IPS-20b (cell line): ENCODE measurements around the gene KCNMA1.

Experiments used
- H3K27ac ChIP-seq: one replicate; pipeline ENCODE4 v1.5.1; 2013; ENCODE audit warnings: low read length
- H3K27me3 ChIP-seq: 2 replicates; pipeline ENCODE4 v1.6.1; 2013; ENCODE audit warnings: mild to moderate bottlenecking, low read length, inconsistent platforms; ENCODE audit not compliant: insufficient read depth
- H3K36me3 ChIP-seq: 2 replicates; pipeline ENCODE4 v1.6.1; 2013; ENCODE audit warnings: low read depth, mild to moderate bottlenecking, inconsistent platforms, low read length, moderate library complexity; ENCODE audit not compliant: insufficient read depth
- H3K4me1 ChIP-seq: 2 replicates; pipeline ENCODE4 v1.6.1; 2013; ENCODE audit warnings: mild to moderate bottlenecking, control low read depth, inconsistent platforms, low read length, moderate library complexity; ENCODE audit not compliant: insufficient read depth
- H3K4me3 ChIP-seq: 2 replicates; pipeline ENCODE4 v1.5.1; 2013; ENCODE audit warnings: mild to moderate bottlenecking, low read length, inconsistent platforms
- H3K9ac ChIP-seq: 2 replicates; pipeline ENCODE4 v1.6.1; 2013; ENCODE audit warnings: low read depth, mild to moderate bottlenecking, inconsistent platforms, low read length, moderate library complexity
- H3K9me3 ChIP-seq: 2 replicates; pipeline ENCODE4 v1.6.1; 2013; ENCODE audit warnings: mild to moderate bottlenecking, low read depth, low read length, inconsistent platforms; ENCODE audit not compliant: insufficient read depth

Gene KCNMA1

DNA sequence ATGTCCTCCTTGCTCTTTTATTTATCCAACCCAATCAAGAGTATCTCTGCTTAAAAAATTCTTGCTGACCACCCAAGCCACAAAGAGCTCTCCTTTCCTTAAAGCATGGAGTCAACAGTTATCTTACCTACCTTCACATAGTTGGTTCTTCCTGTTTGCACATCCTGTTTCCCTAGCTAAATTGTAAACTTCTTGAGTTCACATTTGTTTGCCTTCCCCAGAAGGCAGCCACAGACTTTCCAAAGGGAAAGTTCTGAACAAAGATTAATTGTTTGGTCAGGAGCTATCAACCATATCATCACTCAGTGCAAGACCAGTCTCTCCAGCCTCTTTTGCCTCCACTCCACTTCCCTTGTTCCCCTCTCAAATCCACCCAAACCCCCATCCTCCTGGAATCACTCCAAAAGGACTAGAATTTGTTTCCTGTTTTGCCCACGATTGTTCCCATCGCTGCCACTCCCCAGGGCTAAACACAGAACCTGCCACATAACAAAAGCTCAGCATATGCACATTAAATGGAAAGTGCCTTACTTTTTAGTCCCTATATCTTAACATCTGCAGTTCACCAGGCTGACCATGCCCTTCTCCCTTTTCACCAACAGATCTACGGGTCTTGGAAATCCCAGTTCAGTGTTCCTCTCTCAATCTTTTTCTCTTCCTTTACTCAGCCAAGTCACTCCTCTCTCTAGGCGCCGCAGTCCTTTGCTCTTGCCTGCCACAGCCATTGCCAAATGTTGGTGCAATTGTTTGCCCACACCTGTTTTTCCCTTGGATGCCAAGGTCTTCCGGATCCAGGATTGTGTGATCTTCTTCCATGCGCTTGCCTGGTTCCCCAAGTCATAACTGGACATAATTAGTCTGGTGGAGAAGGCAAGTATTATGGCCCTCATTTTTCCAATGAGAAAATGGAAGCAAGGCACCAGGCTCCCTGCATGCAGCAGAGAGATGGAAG is 265.5 kb downstream of the KCNMA1 start:
- Histone ChIP-seq H3K36me3 (no peaks in the 10 kb centered on the region), H3K27ac (no peak overlapping the region), H3K9ac (no peak overlapping the region), H3K4me1 (no peaks in the 10 kb centered on the region), H3K4me3 (no peak overlapping the region), H3K9me3 (peaks cover 16% of the 10 kb centered on the region), H3K27me3 (no peaks in the 10 kb centered on the region)

DNA sequence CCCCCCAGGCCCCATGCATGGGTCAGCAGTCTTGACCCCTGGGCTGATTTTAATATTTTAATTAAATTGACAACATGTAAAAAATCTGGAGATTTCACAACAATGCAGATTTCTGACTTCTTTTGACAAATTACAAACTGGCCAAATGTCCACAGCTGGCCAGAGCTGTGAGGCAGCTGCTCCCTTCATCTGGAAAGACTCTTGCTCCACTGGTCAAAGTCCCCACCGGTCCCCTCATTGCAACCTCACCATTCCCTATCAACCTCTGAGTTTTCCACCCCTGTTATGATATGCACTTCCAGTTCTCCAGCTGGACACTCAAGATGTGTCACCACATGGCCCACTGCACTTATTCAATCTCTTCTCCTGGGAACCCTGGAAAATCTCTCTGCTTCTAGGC is 266.2 kb downstream of the KCNMA1 start:
- Histone ChIP-seq H3K9me3 (peaks cover 16% of the 10 kb centered on the region), H3K4me3 (no peak overlapping the region), H3K36me3 (no peaks in the 10 kb centered on the region), H3K27ac (no peak overlapping the region), H3K9ac (no peak overlapping the region), H3K27me3 (no peaks in the 10 kb centered on the region), H3K4me1 (no peaks in the 10 kb centered on the region)

DNA sequence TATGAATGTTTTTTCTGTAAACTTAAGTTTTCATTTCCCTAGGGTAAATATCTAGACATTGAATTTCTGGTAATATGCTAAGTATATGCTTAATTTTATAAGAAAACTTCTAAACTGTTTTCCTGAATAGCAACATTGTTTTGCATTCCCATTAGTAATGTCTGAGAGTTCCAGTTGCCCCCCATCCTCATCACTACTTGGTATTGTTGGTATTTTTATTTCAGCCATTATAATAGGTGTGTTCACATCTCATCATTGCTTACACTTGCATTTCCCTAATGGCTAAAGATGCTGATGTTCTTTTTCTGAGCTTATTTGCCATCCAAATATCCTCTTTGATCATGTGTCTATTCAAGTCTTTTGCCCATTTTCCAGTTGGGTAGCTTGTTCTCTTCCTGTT is 269.6 kb downstream of the KCNMA1 start:
- Histone ChIP-seq H3K9me3 (peaks cover 16% of the 10 kb centered on the region), H3K4me3 (no peak overlapping the region), H3K27ac (no peak overlapping the region), H3K36me3 (no peaks in the 10 kb centered on the region), H3K27me3 (no peaks in the 10 kb centered on the region), H3K4me1 (no peaks in the 10 kb centered on the region), H3K9ac (no peak overlapping the region)

DNA sequence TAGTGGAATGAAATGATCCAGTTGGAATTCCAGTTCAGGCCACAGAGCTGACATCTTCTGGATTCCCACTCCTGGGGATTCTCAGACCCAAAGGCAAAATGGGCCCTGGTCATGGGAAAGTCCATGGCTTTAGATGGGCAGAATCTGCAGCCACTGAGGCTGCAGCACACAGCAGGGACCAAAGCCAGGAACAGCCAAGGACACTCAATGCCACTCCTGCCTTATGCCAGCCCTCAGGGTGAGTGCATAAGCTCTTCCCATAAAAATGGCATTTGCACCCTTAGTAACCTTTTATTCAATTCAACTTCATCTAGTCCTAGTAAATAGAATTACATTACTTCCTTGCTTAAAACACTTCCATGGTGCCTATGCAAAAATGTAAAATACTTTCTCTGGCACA is 274.4 kb downstream of the KCNMA1 start:
- Histone ChIP-seq H3K4me1 (no peaks in the 10 kb centered on the region; the same call in 1 of the 2 replicates), H3K4me3 (no peak overlapping the region), H3K36me3 (no peaks in the 10 kb centered on the region), H3K9me3 (peaks cover 3% of the 10 kb centered on the region; the same call in 1 of the 2 replicates), H3K27me3 (no peaks in the 10 kb centered on the region), H3K9ac (no peak overlapping the region), H3K27ac (no peak overlapping the region)

DNA sequence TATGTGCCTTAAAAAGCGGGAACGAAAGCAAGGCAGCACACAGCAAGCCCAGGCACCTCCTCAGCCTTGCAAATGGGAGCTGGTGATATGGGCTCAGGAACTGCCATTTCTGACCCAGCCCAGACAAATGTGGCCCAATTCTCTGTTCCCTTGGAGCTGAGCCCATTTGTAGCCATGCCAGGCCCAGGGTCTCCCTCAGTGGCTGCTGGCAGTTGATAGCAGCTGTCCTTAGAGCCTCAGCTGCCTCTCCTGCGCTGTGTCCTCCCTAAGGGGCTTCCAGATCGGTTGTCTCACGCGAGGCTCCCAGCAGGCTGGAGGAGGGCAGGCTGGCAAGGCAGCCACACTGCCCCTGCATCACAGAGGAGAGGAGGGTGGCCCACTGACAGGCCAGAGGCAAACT is 275.8 kb downstream of the KCNMA1 start:
- Histone ChIP-seq H3K9ac (no peak overlapping the region), H3K4me1 (no peaks in the 10 kb centered on the region; the same call in 1 of the 2 replicates), H3K9me3 (no peaks in the 10 kb centered on the region), H3K4me3 (no peak overlapping the region), H3K36me3 (no peaks in the 10 kb centered on the region), H3K27ac (no peak overlapping the region), H3K27me3 (no peaks in the 10 kb centered on the region)

DNA sequence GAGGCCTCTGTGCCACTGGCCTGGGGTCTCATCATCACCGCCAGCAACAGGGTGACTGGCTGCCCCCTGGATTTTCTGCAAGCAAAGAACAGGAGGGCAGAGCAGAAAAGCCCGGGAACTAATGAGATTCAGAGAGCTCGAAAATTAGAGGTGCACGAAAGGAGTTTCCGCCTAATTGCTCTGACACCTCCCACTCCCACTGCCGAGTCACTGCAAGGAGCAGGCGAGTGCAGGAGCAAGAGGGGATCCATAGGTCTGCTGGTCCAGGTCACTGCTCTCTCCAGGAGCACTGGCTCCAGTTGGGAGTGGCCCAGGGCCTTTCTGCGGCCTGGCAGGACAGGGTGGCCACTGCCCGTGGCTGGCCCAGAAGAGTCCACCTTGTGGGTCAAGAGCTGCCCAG is 276.2 kb downstream of the KCNMA1 start:
- Histone ChIP-seq H3K9me3 (no peaks in the 10 kb centered on the region), H3K36me3 (no peaks in the 10 kb centered on the region), H3K27me3 (no peaks in the 10 kb centered on the region), H3K4me1 (no peaks in the 10 kb centered on the region; the same call in 1 of the 2 replicates), H3K4me3 (no peak overlapping the region), H3K9ac (no peak overlapping the region), H3K27ac (no peak overlapping the region)

DNA sequence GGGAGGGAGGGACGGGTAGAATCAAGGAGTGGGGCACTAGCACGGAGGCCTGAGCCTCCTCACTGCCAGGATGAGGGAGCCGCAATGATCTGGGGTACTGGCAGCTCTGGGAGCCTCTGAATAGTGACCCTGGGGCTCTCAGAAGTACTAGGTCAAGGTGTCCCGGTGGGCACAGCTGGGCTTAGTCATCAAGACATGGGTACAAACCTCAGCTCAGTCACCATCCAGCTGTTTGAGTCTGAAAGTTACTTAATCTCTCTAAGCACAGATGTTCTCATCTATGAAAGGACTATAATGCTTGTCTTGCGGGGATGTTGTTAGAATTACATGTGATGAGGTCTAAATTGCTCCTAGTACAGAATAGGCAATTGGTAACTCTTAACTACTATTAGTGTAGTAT is 276.8 kb downstream of the KCNMA1 start:
- H3K27me3 ChIP-seq = no peaks in the 10 kb centered on the region
- no peak overlapping the region for H3K27ac ChIP-seq
- no peaks in the 10 kb centered on the region for H3K36me3 ChIP-seq
- no peak overlapping the region for H3K9ac ChIP-seq
- no peaks in the 10 kb centered on the region for H3K9me3 ChIP-seq
- no peaks in the 10 kb centered on the region; the same call in 1 of the 2 replicates for H3K4me1 ChIP-seq
- H3K4me3 ChIP-seq = no peak overlapping the region

DNA sequence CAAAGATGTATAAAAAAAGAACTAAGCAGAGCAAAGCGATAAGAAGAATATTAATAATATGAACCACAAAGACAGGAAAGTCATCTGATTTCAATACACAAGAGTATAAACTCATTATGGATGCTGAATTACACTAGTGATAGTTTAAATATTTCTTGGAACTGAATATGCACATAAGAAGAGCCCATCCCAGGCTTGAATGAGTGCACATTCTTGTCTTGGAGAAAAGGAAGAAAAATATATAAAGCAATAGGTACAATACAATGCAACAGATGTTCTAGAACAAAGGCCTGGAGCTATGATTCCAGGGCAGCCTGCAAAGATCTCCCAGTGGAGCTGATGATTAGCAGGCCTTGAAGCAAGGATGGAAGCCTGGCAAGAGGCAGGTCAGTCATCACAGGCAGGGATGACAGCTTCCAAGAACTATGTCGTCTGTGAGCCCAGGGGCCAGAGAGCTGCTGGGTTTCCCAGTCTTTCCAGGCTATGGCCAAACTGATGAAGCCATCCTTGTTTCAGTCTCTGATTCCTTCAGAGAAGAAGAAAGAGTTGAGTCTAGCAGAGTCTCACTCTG is 277.6 kb downstream of the KCNMA1 start:
- Histone ChIP-seq H3K4me1 (no peaks in the 10 kb centered on the region; the same call in 1 of the 2 replicates), H3K4me3 (no peak overlapping the region), H3K9ac (no peak overlapping the region), H3K9me3 (no peaks in the 10 kb centered on the region), H3K27me3 (no peaks in the 10 kb centered on the region), H3K27ac (no peak overlapping the region), H3K36me3 (no peaks in the 10 kb centered on the region)

DNA sequence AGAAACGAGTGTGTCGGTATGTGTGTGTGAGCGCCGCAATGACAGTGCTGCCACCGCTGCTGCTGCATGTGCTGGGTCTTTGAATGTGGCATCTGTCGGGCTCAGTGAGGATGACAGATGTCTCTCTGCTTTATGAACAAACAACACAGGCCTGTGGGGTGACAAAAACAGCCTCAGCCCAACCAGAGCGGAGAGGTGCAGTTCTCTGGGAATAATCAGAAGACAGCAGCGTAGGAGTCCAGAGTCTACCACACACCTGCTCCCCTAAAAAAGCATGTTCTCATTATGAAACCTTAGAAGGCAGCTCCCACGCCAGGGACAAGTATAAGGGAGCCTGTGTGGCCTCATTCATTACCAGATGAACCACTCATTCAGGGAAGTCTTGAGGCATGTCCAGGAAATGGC is 278.3 kb downstream of the KCNMA1 start:
- Histone ChIP-seq H3K27me3 (no peaks in the 10 kb centered on the region), H3K9me3 (no peaks in the 10 kb centered on the region), H3K4me1 (no peaks in the 10 kb centered on the region; the same call in 1 of the 2 replicates), H3K9ac (no peak overlapping the region), H3K4me3 (no peak overlapping the region), H3K27ac (no peak overlapping the region), H3K36me3 (no peaks in the 10 kb centered on the region)

DNA sequence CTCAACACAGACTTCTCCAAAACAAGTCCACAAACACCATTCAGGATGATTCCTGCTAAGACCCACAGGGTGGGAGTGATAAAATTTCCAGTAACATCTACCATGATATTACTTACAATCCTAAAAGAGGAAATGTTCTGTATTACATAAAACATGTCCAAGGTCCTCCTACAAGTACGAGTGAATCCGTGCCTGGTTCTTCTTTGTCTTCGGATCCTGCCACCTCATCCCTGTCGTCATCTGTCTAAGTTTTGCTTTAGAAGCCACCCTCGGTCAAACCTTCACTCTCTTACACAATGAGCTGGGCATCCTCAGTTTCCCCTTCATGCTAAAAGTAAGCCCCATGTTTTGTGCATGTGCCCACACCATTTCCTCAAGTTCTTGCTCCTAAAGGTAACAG is 279.0 kb downstream of the KCNMA1 start:
- Histone ChIP-seq H3K4me1 (no peaks in the 10 kb centered on the region; the same call in 1 of the 2 replicates), H3K36me3 (no peaks in the 10 kb centered on the region), H3K27ac (no peak overlapping the region), H3K4me3 (no peak overlapping the region), H3K9ac (no peak overlapping the region), H3K9me3 (no peaks in the 10 kb centered on the region), H3K27me3 (no peaks in the 10 kb centered on the region)

DNA sequence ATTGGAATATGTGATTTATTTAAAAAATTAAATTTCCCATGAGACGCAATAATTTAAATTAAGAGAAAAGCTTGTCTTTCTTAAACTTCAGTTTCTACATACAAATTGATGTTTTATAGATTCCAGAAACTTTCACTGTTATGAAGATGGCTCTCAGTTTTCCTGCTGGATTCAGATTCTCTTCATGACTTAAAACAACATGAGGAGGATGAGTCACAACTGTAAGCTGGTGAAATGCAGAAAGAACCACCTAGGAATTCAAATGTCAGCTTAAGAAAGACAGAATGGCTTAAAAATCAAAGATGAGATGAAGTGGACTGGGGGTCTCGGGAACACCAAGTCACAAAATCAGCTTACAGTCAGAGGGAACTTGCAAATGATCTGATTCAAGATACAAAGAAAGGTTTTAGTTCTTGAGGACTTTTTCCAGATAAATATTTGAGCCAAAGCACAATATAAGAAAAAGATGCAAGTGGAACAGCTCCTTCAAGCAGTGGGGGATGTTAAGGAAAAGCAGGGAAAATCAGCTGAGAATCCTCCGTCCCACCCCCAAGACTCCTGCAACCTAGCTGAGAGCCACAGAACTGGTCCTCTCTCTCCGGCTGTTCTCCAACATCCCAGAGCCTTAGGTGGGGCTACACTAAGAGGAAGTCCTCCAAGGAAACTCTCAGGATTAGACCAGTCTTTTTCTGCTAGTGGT is 279.8 kb downstream of the KCNMA1 start:
- Histone ChIP-seq H3K36me3 (no peaks in the 10 kb centered on the region), H3K4me3 (no peak overlapping the region), H3K4me1 (no peaks in the 10 kb centered on the region; the same call in 1 of the 2 replicates), H3K27me3 (no peaks in the 10 kb centered on the region), H3K27ac (no peak overlapping the region), H3K9ac (no peak overlapping the region), H3K9me3 (no peaks in the 10 kb centered on the region)
